ENCODE data around the gene PCSK6.

PCSK6 gene

DNA sequence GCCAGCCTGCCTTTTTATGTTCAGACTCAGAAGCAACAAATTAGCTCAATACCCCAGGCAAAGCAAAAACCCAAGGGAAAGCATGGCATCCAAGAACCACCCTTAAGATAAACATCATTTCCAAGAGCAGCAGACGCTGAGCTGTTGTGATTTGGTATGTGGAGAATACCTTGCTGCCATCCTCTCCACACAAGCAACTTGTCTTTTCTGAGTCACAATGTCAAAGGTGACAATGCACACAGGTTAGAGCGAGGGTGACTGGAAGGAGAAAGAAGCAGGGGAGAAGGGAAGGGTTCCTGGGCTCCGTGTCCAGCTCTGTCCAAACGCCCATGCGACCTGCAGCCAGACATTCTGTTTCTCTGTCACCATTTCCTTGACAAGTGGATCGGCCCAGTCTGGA, 6.0 kb downstream of the PCSK6 start:
- in situ Hi-C loops (cut with HindIII; ENCODE audit: low sequenced_read_pairs): no loop called here

DNA sequence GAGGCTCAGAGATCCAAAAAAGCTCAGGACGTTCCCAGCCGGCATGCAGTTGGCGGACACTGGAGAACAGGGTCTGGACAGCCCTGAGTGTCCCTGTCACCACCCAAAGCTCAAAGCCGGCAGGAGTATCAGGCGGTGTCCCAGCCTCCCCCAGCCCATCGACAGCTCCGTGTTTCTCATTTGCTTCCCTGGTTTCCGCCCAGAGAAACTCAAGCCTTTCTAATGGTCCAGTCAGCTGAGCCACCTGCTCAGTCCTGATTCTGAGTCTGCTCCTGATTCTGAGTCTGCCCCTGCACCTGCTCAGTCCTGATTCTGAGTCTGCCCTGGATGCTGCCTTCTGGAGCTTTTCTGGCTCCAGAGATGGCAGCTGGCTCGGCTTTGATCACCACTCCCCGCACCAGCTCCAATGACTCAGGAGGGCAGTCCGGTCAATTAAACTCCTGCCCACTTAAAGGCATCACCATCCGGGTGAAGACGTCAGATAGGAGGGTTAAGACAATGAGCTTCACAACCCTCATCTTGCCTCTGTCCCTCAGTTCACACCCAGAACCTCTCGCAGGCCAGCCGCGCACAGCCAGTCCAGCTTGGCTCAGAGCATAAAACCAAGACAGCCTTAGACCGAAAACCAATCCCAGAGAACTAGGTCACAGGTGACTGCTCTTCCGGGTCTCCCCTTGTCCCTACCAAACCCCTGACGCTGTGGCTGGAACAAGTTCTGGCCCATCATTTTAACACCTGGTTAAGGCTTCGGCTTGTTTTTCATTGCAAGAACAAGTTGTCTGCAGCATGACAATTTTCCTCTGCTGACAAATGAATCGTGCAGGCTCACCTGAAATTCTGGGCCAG, 6.8 kb downstream of the PCSK6 start:
- in situ Hi-C loops (cut with HindIII; ENCODE audit: low sequenced_read_pairs): no loop called here

DNA sequence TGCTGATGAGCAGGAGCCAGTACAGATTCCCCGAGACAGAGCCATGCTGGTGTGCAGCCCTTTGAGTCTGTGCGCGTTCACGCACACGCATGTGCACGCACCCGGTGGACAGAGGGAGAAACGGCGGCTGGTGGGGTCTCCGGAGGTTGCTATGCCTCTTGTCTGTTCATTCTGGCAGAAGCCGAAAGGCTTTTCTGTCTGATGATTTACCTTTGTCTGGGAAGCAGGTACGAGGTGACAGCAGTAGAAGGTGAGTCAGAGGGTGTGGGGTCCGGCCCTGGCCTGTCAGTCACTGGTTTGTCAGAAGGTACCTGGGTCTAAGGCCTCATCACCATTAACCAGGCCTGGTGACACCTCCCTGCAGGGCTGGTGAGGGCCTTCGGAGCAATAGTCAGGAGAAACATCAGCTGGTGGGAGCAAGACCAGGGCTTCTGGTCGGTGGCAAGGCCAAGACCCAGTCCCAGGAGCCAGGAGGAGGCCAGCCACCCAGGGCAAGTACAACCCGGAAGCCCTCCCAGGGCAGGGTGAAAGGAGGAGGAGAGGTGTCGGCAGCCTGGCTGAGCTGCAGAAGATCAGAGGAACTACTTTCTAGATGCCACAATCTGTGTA, 7.5 kb downstream of the PCSK6 start:
- in situ Hi-C loops (cut with HindIII; ENCODE audit: low sequenced_read_pairs): no loop called here

DNA sequence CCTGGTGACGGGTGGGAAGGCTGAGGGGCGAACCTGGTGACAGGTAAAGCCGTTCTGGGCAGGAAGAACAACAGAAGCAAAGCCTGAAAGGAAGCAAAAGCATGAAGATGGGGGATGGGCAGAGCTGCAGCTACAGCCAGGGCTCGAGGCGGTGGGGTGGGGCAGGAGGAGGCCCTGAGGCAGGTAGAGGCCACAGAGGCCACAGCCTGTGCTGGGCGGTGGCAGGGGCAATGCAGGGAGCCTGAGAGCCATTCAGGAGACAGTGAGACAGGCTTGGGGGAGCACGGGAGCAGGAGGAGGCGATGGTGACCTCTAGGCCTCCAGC, 8.2 kb downstream of the PCSK6 start:
- in situ Hi-C loops (cut with HindIII; ENCODE audit: low sequenced_read_pairs): no loop called here

DNA sequence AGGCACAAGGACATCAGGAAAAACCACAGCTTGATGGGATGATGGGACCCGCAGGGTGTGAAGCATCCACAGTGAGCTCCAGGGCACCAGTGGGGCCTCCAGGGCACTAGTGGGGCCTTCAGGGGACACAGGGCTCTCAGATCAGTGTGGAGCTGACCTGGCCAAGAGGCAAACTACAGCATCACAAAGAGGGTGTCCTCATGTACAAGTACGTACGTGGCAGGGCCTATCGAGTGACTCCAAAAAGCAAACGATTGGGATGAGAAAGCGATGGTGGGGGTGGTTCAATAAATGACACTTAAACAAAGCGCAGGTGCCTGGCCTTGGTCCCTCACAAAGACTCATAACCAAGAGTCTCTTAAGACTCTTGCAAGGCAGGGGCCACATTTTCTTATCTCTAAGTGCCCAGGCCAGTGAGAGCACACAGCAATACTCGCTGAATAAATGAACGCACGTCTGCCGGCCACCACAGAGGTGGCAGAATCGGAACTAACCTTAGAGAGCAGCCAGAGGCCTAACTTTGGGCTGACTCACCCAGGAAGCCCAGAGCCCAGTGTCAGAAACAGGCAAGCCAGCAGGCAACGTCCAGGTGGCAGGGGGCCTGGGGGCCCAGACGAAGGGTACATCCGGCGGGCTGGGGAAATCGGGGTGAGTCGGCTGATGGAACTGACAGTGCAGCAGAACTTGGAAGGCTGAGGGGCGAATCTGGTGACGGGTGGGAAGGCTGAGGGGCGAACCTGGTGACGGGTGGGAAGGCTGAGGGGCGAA, 8.7 kb downstream of the PCSK6 start:
- in situ Hi-C loops (cut with HindIII; ENCODE audit: low sequenced_read_pairs): no loop called here

DNA sequence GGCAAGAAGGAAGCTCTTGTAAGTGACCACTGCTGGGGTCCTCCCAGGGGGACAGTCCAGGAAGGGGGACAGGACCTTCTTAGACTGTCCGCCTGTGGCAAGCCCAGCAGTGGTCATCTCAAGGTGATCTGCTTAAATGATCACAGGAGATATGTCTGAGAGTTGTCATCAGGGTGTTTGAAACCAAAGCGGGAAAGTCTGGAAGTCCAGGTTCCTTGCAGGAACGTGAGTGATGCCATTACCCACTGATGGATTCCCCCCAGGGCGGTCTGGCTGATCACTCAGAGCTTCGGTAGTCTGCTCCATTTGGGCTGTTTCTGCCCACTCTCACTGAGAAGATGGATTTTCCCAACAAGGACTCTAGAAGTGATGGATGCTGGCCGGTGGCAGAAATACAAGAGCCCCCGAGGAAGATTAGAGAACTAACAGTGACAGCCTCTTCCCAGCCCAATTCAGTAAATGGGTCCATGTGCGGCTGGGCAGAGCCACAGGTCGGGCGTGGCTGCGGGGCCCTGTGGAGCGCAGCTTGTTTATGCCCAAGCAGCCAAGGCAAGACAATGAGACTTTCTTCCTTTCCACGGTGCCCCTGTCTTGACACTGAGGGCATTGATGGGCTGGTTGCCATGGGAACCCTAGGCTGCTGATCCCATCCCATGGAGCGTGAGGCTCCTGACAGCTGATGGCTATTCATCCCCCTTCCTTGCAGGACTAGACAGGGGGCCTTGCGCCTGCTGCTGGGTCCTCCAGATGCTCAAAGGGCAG, 9.5 kb downstream of the PCSK6 start:
- in situ Hi-C loops (cut with HindIII; ENCODE audit: low sequenced_read_pairs): no loop called here

DNA sequence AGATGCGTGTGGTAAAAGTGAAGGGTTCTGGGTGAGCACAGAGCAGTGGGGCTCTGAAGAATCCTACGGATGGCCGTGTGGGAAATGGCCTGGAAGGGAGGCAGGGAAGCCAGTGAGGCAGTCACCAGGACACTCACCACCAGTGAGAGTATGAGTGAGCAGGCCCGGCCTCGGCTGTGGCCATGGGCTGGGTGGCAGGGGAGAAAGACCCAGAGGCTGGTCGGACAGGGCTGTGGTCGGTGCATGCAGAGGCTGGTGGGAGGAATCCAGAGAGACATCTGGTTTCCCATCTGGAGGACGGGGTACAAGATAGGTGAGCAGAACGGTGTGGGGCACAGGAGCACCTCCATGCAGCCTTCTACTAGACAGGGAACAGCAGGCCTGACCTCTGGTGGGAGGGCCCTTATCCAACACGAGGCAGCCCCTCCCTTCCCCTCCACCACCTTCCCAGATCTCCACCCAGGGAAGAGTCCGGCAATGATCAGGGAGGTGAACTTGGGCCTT, 10.1 kb downstream of the PCSK6 start:
- in situ Hi-C loops (cut with HindIII; ENCODE audit: low sequenced_read_pairs): no loop called here

DNA sequence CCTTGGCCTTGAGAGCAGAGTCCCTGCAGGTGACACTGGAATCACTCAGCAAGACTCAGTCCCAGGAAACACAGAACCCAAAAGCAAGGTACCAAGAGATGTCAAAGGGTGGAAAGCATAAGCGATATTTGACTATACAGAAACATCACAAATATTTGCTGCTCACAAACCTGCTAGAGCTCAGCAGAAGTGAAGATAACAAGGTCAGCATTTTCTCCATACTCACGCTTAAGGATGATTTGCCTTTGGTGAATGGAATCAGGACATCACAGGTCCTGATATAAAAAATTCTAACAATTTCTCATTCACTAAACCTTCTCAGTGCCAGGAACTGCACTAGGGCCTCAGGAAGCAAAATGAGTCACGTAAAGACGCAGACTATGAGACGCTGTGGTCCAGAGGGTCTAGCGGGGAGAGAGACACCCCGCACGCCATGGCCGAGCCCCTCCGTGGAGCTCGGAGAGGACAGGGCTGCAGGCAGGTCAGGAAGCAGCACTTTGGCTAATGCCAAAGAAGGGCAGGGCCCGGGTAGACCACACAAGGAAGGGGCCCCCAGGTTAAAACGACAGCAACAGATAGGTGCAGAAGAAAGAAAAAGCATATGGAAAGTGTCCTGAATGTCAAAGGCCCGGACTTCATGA, 10.7 kb downstream of the PCSK6 start:
- in situ Hi-C loops (cut with HindIII; ENCODE audit: low sequenced_read_pairs): no loop called here

DNA sequence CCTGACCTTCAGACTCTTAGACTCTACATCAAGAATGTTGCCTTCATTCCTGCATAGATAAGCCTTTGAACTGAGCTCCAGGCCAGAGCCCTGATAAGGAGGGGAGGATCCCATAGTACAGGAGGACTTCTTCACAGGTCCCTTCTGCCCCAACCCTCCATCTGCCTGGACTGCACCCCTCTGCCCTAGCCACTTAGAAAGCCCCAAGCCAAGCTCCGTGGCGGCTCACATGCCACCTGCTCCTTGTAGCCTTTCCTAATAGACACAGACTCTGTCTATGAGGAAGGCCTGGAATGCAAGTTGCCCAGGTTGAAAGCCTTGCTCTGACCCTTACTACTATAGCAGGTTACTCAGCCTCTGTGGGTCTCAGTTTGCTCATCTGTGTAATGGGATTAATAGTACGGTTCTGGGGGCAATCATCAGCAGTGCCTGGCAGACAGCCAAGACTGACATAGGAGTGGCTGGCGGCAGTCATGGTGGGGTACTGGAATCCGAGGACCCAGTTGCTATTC, 11.6 kb downstream of the PCSK6 start:
- in situ Hi-C loops (cut with HindIII; ENCODE audit: low sequenced_read_pairs): no loop called here

DNA sequence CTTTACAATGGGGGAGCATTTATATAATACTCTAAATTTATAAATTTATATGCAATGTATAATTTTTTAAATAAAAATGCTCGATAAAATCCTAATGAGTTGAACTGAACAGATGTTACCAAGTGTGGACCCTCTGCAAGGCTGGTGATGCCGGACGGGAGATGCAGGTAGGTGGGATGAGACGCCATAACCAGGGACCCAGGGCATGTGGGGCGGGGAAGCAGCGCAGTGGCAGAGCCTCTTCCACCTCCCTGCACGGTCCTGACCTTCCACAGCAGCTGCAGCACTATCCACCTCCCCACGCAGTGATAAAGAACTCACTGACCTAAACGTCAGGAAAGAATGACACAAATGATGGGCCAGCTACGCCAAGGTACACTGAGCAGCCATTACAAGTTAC, 12.8 kb downstream of the PCSK6 start:
- in situ Hi-C loops (cut with HindIII; ENCODE audit: low sequenced_read_pairs): no loop called here

DNA sequence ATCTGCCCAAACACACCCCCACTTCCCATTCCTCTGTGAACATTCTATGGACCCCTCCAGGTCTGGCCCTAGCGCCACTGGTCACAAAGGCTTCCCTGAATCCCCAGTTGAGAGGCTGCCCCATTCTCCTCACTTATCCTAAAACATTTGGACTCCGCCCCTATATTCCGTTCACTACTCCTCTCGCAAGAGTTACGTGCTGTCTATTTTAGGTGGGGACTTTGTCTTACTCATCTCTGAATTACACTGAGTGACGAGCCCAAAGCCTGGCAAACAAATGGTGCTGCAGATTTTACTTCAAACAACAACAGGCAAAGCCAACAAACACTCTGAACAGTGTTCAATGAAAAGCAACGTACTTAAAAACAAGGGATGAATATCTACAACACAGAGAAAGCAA, 14.5 kb downstream of the PCSK6 start:
- in situ Hi-C loops (cut with HindIII; ENCODE audit: low sequenced_read_pairs): loop anchor here (25.0 kb wide), 1 partner anchor 113 kb away; no protein-coding TSS in a partner anchor

DNA sequence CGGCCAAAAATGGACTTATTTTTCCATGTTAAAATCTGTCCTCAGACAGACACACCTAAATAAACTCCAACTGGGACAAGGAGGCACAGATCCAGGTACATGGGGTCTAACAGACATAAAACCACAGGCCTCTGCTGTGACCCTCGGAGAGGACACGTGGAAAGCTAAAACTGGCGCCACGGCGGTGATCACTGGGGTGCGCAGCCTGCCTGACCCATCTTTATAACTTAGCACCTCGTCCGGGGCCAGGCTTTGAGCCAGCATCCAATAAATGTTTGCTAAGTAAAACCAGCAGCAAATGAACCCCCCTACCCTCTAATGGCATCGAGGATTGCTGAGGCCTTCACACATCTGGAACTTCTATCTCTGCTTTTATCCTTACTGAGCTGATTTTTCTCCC, 15.3 kb downstream of the PCSK6 start:
- in situ Hi-C loops (cut with HindIII; ENCODE audit: low sequenced_read_pairs): loop anchor here (25.0 kb wide), 1 partner anchor 112 kb away; no protein-coding TSS in a partner anchor

DNA sequence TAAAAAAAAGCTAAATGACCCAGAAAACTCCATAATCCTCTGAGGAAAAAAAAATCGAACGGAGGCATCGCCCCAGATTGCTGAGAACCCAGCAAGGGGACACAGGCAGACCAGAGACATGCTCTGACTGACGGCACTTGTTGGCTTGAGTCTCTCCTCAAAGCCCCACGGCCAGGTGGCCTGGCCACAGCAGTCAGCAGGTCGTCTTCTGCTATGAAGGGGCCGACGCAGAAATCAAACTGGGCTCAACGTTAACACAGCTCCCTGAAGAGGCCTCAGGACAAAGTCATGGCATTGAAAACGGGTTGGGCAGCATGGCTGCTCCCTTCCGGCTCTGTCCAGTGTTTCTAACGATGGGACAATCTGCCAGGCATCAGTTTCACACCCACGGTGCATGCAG, 17.5 kb downstream of the PCSK6 start:
- in situ Hi-C loops (cut with HindIII; ENCODE audit: low sequenced_read_pairs): loop anchor here (25.0 kb wide), 1 partner anchor 110 kb away; no protein-coding TSS in a partner anchor

DNA sequence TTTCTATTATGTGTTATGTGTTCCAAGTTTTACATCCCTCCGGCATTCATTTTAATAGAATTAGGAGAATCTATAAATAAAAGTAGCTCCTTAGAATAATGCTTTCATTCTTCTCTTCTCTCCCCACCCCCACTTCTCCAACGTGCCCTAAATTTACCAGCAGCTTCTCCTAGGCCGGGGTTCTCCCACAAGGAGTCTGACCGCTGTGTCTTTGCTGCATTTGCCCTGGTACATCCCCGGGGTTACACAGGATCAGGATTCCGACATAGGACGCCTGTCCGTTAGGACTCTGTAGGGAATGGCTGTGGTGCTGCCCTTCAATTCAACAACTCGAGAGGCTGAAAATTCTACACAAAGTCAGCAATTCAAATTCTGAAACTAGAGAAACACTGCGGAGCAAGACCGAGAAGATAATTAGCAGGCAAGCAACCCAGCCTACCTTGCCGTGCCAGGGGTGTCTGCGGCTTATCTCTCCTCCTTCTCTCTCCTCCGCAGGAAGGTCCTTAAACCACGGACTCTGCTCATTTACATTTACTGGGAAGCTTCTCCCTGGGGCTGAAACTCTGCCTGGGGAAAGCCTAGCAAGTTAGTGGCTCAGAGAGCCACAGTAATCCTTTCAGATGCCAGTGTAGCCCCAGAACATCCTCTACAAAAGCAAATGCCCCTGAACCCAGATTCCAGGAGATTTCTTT, 18.8 kb downstream of the PCSK6 start:
- in situ Hi-C loops (cut with HindIII; ENCODE audit: low sequenced_read_pairs): loop anchor here (25.0 kb wide), 1 partner anchor 108 kb away; no protein-coding TSS in a partner anchor

DNA sequence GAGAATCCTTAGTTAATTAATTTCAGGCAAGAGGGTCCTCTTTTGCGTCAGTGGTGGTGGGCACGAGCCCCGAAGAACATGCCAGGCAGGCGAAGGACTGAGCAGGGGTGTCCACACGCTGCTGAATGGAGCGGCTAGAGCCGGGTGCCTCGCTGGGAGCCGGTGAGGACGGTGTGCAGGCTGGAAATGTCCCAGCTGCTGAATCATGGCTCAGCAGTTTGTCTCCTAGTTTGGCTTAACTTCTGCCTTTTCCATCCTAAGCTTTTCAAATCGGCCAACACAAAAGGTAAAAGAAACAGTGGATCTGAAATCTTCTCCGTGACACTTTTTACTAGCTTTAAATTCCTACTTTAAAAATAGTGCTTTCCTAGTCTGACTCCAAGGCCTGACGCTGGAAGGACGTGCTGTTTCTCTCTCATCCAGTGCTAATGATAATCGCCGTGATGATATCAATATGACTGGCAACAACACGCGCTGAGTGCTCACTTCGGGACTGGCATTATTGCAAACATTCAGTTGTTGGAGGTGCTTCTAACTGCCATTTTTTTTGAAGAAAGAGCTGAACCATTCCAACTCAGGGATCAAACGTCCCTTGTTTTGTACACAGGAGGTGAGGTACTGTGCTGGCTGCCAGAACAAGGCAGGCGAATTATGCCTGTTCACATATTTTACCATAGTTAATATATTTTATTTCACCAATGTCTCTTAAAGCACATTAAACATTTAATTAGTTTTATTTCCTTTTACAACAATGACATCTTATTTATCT, 19.8 kb downstream of the PCSK6 start:
- in situ Hi-C loops (cut with HindIII; ENCODE audit: low sequenced_read_pairs): loop anchor here (25.0 kb wide), 1 partner anchor 107 kb away; no protein-coding TSS in a partner anchor

DNA sequence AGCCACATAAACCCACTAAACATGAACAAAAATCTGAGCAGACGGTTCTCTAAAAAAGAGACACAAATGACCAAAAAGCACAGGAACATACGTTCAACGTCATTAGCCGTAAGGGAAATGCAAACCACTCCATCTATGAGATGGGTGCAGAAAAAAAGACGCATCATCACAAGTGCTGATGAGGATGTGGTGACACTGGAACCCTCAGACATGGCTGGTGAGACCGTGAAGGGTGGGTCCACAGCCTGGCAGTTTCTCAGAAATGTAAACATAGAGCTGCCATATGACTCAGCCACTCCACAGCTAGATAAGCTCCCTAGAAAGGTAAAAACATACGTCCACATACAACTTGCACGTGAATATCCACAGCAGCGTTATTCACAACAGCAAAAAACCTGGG, 23.3 kb downstream of the PCSK6 start:
- in situ Hi-C loops (cut with HindIII; ENCODE audit: low sequenced_read_pairs): loop anchor here (25.0 kb wide), 1 partner anchor 104 kb away; no protein-coding TSS in a partner anchor

DNA sequence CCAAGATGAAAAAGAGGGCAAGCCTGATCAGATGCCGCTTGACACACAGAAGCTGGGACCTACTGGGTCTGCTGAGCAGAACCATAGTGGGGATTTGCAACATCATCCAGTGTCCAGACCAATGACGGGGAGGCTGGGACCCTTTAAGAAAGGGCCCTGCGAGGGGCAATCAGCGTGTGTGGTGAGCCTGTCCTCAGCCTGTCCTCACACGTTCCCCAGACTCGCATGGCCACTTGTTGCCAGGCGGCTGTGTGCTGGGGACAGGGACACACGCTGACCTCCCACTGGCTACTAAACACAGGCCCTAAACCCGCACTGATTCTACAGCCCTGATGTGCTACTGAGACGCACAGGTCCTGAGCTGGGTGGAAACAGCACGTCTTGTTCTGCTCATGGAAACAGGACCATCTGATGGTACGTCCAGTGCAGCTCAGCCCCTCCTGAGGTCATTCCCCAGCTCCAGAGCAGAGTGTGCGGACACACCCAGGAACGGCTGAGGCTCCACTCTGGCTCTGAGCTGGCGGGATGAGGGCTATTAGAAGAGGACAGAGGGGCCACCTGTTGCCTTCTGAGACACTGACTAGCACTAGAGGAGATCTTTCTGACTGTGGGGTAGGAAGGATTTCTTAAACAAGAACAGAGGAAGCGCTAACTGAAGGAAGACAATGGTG, 24.4 kb downstream of the PCSK6 start:
- in situ Hi-C loops (cut with HindIII; ENCODE audit: low sequenced_read_pairs): loop anchor here (25.0 kb wide), 1 partner anchor 103 kb away; no protein-coding TSS in a partner anchor

Measured in DLD1 (cell line).